ENCODE results near the gene XKR7. TPM values are rescaled to one million over a fixed set of nuclear protein-coding genes. Genes with fewer than 3 reads are reported as not detected.

The XKR7 gene
- total RNA-seq, 1 donor = under 0.01 TPM

DNA sequence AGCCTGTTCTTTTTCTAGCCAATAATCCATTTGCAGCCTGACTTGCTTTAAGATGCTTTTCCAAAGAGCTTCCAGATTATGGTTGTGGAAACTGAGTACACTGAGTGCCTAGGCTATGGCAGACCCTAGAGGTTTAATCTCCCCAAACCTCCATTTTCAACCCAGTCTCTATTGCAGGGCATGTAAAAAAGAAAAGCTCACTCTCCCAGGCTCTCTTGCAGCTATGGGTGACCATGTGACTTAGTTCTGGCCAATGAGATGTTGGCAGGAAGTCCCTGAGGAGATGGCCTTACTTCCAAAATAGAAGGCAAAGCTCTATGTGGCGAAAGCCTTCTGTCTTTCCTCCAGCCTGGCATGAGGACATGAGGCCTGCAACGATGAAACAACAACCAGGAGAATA is 19.9 kb upstream of the XKR7 start:
- DNase-seq (ENCODE audit: insufficient read length, low spot score, missing footprints) = no peak

GRCh38 chr20:31949877-31950646 is 17.9 kb upstream of the XKR7 start:
- Histone ChIP-seq H3K4me3 (ENCODE audit: insufficient read depth, low read length) (peak overlapping the region; percentile 99), H3K79me2 (ENCODE audit: insufficient read depth, low read length) (peaks cover 30% of the 10 kb centered on the region), H4K20me1 (ENCODE audit: insufficient read depth, low read length) (peaks cover 30% of the 10 kb centered on the region), H3K4me1 (ENCODE audit: insufficient read depth, low read length) (peaks cover 9% of the 10 kb centered on the region), H3K36me3 (ENCODE audit: insufficient read depth, low read length) (peaks cover 38% of the 10 kb centered on the region), H2AFZ (ENCODE audit: low read length) (no peak overlapping the region), H3K4me2 (ENCODE audit: insufficient read depth, low read length) (peak overlapping the region; percentile 93), H3K27me3 (ENCODE audit: insufficient read depth, low read length) (no peaks in the 10 kb centered on the region), H3K27ac (ENCODE audit: low read depth, low read length) (no peak overlapping the region), H3K9me3 (ENCODE audit: low read depth, low read length) (no peaks in the 10 kb centered on the region)
- DNase-seq (ENCODE audit: insufficient read length, low spot score, missing footprints) = no peak
- TF ChIP-seq, protein P1, sequence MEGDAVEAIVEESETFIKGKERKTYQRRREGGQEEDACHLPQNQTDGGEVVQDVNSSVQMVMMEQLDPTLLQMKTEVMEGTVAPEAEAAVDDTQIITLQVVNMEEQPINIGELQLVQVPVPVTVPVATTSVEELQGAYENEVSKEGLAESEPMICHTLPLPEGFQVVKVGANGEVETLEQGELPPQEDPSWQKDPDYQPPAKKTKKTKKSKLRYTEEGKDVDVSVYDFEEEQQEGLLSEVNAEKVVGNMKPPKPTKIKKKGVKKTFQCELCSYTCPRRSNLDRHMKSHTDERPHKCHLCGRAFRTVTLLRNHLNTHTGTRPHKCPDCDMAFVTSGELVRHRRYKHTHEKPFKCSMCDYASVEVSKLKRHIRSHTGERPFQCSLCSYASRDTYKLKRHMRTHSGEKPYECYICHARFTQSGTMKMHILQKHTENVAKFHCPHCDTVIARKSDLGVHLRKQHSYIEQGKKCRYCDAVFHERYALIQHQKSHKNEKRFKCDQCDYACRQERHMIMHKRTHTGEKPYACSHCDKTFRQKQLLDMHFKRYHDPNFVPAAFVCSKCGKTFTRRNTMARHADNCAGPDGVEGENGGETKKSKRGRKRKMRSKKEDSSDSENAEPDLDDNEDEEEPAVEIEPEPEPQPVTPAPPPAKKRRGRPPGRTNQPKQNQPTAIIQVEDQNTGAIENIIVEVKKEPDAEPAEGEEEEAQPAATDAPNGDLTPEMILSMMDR (IDR thresholded peaks at IDR 0.05; ENCODE audit: extremely low read depth, low read depth, low read length) = no peak

More for the DNA sequence above, 19.9 kb upstream of the XKR7 start:
- Histone ChIP-seq H2AFZ (ENCODE audit: low read length) (no peak overlapping the region), H4K20me1 (ENCODE audit: insufficient read depth, low read length) (peaks cover 32% of the 10 kb centered on the region), H3K4me2 (ENCODE audit: insufficient read depth, low read length) (no peak overlapping the region), H3K79me2 (ENCODE audit: insufficient read depth, low read length) (peaks cover 30% of the 10 kb centered on the region), H3K4me3 (ENCODE audit: insufficient read depth, low read length) (no peak overlapping the region), H3K27me3 (ENCODE audit: insufficient read depth, low read length) (no peaks in the 10 kb centered on the region), H3K27ac (ENCODE audit: low read depth, low read length) (no peak overlapping the region), H3K36me3 (ENCODE audit: insufficient read depth, low read length) (peaks cover 38% of the 10 kb centered on the region), H3K9me3 (ENCODE audit: low read depth, low read length) (no peaks in the 10 kb centered on the region), H3K4me1 (ENCODE audit: insufficient read depth, low read length) (peaks cover 9% of the 10 kb centered on the region)
- TF ChIP-seq, protein P1 (IDR thresholded peaks at IDR 0.05; ENCODE audit: extremely low read depth, low read depth, low read length) = no peak

DNA sequence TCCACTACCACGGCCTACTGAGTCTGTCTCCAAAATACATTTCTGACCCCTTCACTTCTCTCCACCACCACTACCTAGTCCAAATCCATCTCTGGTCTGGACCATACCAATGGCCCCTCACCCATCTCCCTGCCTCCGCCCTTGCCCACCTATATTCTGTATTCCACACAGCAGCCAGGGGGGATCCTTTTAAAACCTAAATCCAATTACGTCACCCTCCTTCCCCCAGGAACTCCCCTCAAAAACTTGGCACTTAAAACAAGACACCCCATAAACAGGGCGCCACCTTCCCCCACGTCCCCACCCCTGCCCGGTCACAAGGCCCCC is 16.8 kb upstream of the XKR7 start:
- TF ChIP-seq, protein P1 (IDR thresholded peaks at IDR 0.05; ENCODE audit: extremely low read depth, low read depth, low read length) = no peak

GRCh38 chr20:31951530-31952453 is 16.2 kb upstream of the XKR7 start, which contains the start of gene PDRG1:
TSS of gene PDRG1 (minus strand) at chr20:31952046. CDS start at chr20:31951961, 85 bp downstream.
- Histone ChIP-seq H3K36me3 (ENCODE audit: insufficient read depth, low read length) (peaks cover 23% of the 10 kb centered on the region), H3K27ac (ENCODE audit: low read depth, low read length) (peak within 1 kb of the TSS; percentile 91), H2AFZ (ENCODE audit: low read length) (peak within 1 kb of the TSS; percentile 92), H3K9me3 (ENCODE audit: low read depth, low read length) (no peaks in the 10 kb centered on the region), H3K4me1 (ENCODE audit: insufficient read depth, low read length) (peaks cover 9% of the 10 kb centered on the region), H4K20me1 (ENCODE audit: insufficient read depth, low read length) (peaks cover 13% of the 10 kb centered on the region), H3K79me2 (ENCODE audit: insufficient read depth, low read length) (peaks cover 30% of the 10 kb centered on the region), H3K4me3 (ENCODE audit: insufficient read depth, low read length) (peak within 1 kb of the TSS; percentile 99), H3K4me2 (ENCODE audit: insufficient read depth, low read length) (peak within 1 kb of the TSS; percentile 93), H3K27me3 (ENCODE audit: insufficient read depth, low read length) (no peaks in the 10 kb centered on the region)
- TF ChIP-seq, protein P1 (IDR thresholded peaks at IDR 0.05; ENCODE audit: extremely low read depth, low read depth, low read length) = peak; percentile 97
- DNase-seq (ENCODE audit: insufficient read length, low spot score, missing footprints) = peak; percentile 98

More for the DNA sequence above, 16.8 kb upstream of the XKR7 start:
- Histone ChIP-seq H3K27me3 (ENCODE audit: insufficient read depth, low read length) (no peaks in the 10 kb centered on the region), H3K79me2 (ENCODE audit: insufficient read depth, low read length) (peaks cover 30% of the 10 kb centered on the region), H4K20me1 (ENCODE audit: insufficient read depth, low read length) (peaks cover 19% of the 10 kb centered on the region), H3K9me3 (ENCODE audit: low read depth, low read length) (no peaks in the 10 kb centered on the region), H3K27ac (ENCODE audit: low read depth, low read length) (peak overlapping the region; percentile 91), H3K4me2 (ENCODE audit: insufficient read depth, low read length) (peak overlapping the region; percentile 93), H3K4me1 (ENCODE audit: insufficient read depth, low read length) (peaks cover 9% of the 10 kb centered on the region), H2AFZ (ENCODE audit: low read length) (peak overlapping the region; percentile 92), H3K36me3 (ENCODE audit: insufficient read depth, low read length) (peaks cover 29% of the 10 kb centered on the region), H3K4me3 (ENCODE audit: insufficient read depth, low read length) (peak overlapping the region; percentile 99)
- no peak for DNase-seq (ENCODE audit: insufficient read length, low spot score, missing footprints)

All from osteoblast (primary cell).